HCT116 (cell line): Measurements from ENCODE around the gene MOK. TPM values are rescaled to one million over a fixed set of nuclear protein-coding genes. Genes with fewer than 3 reads are reported as not detected.

Experiments used
- ATAC-seq: fragments of 200-7000 bp; cut with Tn5 transposase; 2 replicates; pipeline ENCODE4 v1.9.1; 2020; ENCODE audit warnings: mild to moderate bottlenecking, moderate library complexity
- BruUV-seq: library from RNA; stranded (reverse); fragments of 400-500 nt; replicated peaks from 2 replicates; lab custom pipeline; 2021; lab: Mats Ljungman, UMichigan
- CTCF ChIA-PET: fragments of 300-600 bp; sonication (Branson Sonifier 250); formaldehyde crosslinking; loops from one replicate; lab custom pipeline; 2021; ENCODE audit warnings: antibody characterized with exemption; lab: Charles Lee
- POLR2A ChIA-PET: fragments of 300-600, 350-600 bp; sonication (Branson Sonifier 250); formaldehyde crosslinking; loops from one replicate; lab custom pipeline; 2021; ENCODE audit warnings: antibody characterized with exemption; lab: Charles Lee
- RAD21 ChIA-PET, 2 experiments: fragments of 300-600 bp; sonication (Branson Sonifier 250); formaldehyde crosslinking; loops; one replicate each; lab custom pipeline; 2023; ENCODE audit warnings: low total read pairs in 2 of 2; ENCODE audit not compliant: uncharacterized antibody in 2 of 2, unreplicated experiment in 2 of 2, low non-redundant PET in 1 of 2; lab: Charles Lee
- DNase-seq: peaks from one replicate; pipeline ENCODE4 v3.0.0-alpha.2; 2010; ENCODE audit warnings: low read depth, low spot score
- H2AFZ ChIP-seq: fragments of 200-600 bp; shearing (Covaris generic), sonication (generic); 2 replicates; pipeline ENCODE4 v1.6.1; 2017; ENCODE audit warnings: low read depth, mixed run types, mixed read lengths, antibody characterized with exemption, low read length; ENCODE audit not compliant: poor library complexity, severe bottlenecking
- H3K27ac ChIP-seq: 2 replicates; pipeline ENCODE4 v1.5.1; 2012; ENCODE audit warnings: low read depth, low read length
- H3K27me3 ChIP-seq: fragments of 200-600 bp; sonication (generic); 2 replicates; pipeline ENCODE4 v1.6.1; 2016; ENCODE audit warnings: mixed run types, low read length, mixed read lengths; ENCODE audit not compliant: insufficient read depth
- H3K36me3 ChIP-seq, 2 experiments: fragments of 200-500 bp in 1 of 2; fragments of 200-600 bp in 1 of 2; sonication (Bioruptor generic) in 1 of 2; sonication (generic) in 1 of 2; 2 replicates each; pipeline versions ENCODE4 v1.5.1 to v1.6.1; 2014 to 2016; ENCODE audit warnings: low read length in 2 of 2, inconsistent platforms in 1 of 2, mixed read lengths in 1 of 2, mixed run types in 1 of 2; ENCODE audit not compliant: insufficient read depth in 2 of 2, control insufficient read depth in 1 of 2
- H3K4me1 ChIP-seq, 2 experiments: fragments of 200-600 bp in 1 of 2; sonication (generic) in 1 of 2; 2 replicates each; pipeline versions ENCODE4 v1.5.1 to v1.6.1; 2012 to 2017; ENCODE audit warnings: low read length in 2 of 2, inconsistent platforms in 1 of 2, mild to moderate bottlenecking in 1 of 2, mixed read lengths in 1 of 2, mixed run types in 1 of 2, moderate library complexity in 1 of 2; ENCODE audit not compliant: insufficient read depth in 2 of 2, control insufficient read depth in 1 of 2
- H3K4me2 ChIP-seq: fragments of 200-600 bp; sonication (generic); 2 replicates; pipeline ENCODE4 v1.6.1; 2017; ENCODE audit warnings: mixed run types, low read length, mixed read lengths
- H3K4me3 ChIP-seq, 2 experiments: fragments of 200-600 bp in 1 of 2; sonication (generic) in 1 of 2; replicated peaks in 1 of 2; 2 replicates each; pipeline ENCODE4 v1.5.1; 2011 to 2016; ENCODE audit warnings: low read length in 2 of 2, control low read depth in 1 of 2, low read depth in 1 of 2, mild to moderate bottlenecking in 1 of 2, mixed read lengths in 1 of 2, mixed run types in 1 of 2
- H3K79me2 ChIP-seq: fragments of 200-600 bp; sonication (generic); 2 replicates; pipeline ENCODE4 v1.6.1; 2017; ENCODE audit warnings: mild to moderate bottlenecking, mixed run types, low read length, moderate library complexity, mixed read lengths; ENCODE audit not compliant: insufficient read depth
- H3K9ac ChIP-seq: fragments of 200-600 bp; sonication (generic); 2 replicates; pipeline ENCODE4 v1.6.1; 2016; ENCODE audit warnings: low read length, mixed read lengths
- H3K9me2 ChIP-seq: fragments of 200-600 bp; sonication (generic), shearing (Covaris generic); 2 replicates; pipeline ENCODE4 v1.6.1; 2017; ENCODE audit warnings: mixed run types, mild to moderate bottlenecking, moderate library complexity; ENCODE audit not compliant: insufficient read depth
- H3K9me3 ChIP-seq, 2 experiments: fragments of 200-500 bp in 1 of 2; fragments of 200-600 bp in 1 of 2; sonication (Bioruptor generic) in 1 of 2; sonication (generic) in 1 of 2; 2 replicates each; pipeline ENCODE4 v1.6.1; 2014 to 2017; ENCODE audit warnings: low read length in 2 of 2, mixed read lengths in 2 of 2, inconsistent platforms in 1 of 2, low read depth in 1 of 2, mild to moderate bottlenecking in 1 of 2, mixed run types in 1 of 2, moderate library complexity in 1 of 2; ENCODE audit not compliant: control insufficient read depth in 1 of 2, insufficient read depth in 1 of 2
- H4K20me1 ChIP-seq: fragments of 200-600 bp; sonication (generic), shearing (Covaris generic); 2 replicates; pipeline ENCODE4 v1.6.1; 2017; ENCODE audit warnings: mixed run types, mild to moderate bottlenecking, moderate library complexity; ENCODE audit not compliant: insufficient read depth
- ATF3 ChIP-seq: IDR thresholded peaks from 2 replicates; pipeline ENCODE4 v1.6.1; 2012
- CEBPB ChIP-seq: IDR thresholded peaks from 2 replicates; pipeline ENCODE4 v1.6.1; 2012; ENCODE audit warnings: low read depth
- CTCF ChIP-seq, 3 experiments: fragments of 200-600 bp in 1 of 3; sonication (generic) in 1 of 3; IDR thresholded peaks in 2 of 3; conservative IDR thresholded peaks in 1 of 3; 2 replicates each; pipeline ENCODE4 v1.5.1; 2012 to 2017; ENCODE audit warnings: low read depth in 2 of 3, low read length in 2 of 3, antibody characterized with exemption in 1 of 3, borderline replicate concordance in 1 of 3, control low read depth in 1 of 3, mild to moderate bottlenecking in 1 of 3, mixed read lengths in 1 of 3, mixed run types in 1 of 3, moderate library complexity in 1 of 3; ENCODE audit not compliant: insufficient read depth in 1 of 3
- EZH2 ChIP-seq: fragments of 200-600 bp; sonication (generic); IDR thresholded peaks from 2 replicates; pipeline ENCODE4 v1.6.1; 2017; ENCODE audit warnings: antibody characterized with exemption, mixed run types
- JUND ChIP-seq: IDR thresholded peaks from 2 replicates; pipeline ENCODE4 v1.6.1; 2012
- POLR2AphosphoS5 ChIP-seq: IDR thresholded peaks from 2 replicates; pipeline ENCODE4 v1.6.1; 2011; ENCODE audit warnings: mild to moderate bottlenecking, low read depth, low read length, moderate library complexity
- SP1 ChIP-seq: IDR thresholded peaks from 2 replicates; pipeline ENCODE4 v1.6.1; 2012; ENCODE audit warnings: low read depth
- TCF7L2 ChIP-seq: IDR thresholded peaks from 2 replicates; pipeline ENCODE4 v1.7.0; 2011; ENCODE audit warnings: borderline replicate concordance, inconsistent platforms; ENCODE audit not compliant: insufficient read depth, insufficient read length; ENCODE audit errors: extremely low read depth
- YY1 ChIP-seq: IDR thresholded peaks from 2 replicates; pipeline ENCODE4 v1.6.1; 2011; ENCODE audit warnings: low read length, low read depth, moderate library complexity, mild to moderate bottlenecking; ENCODE audit not compliant: insufficient replicate concordance; ENCODE audit errors: extremely low read depth
- ZBTB33 ChIP-seq: IDR thresholded peaks from 2 replicates; pipeline ENCODE4 v1.6.1; 2011; ENCODE audit warnings: mild to moderate bottlenecking, low read length, moderate library complexity; ENCODE audit not compliant: insufficient replicate concordance; ENCODE audit errors: extremely low read depth
- intact Hi-C: fragments of 100-400 bp; cut with micrococcal nuclease; formaldehyde crosslinking; loops from 2 replicates; pipeline ENCODE4 v1.10.0; 2022
- total RNA-seq: library from RNA; stranded (reverse); gene quantifications from one replicate; pipeline ENCODE4 v1.2.1, GENCODE V29; 2021; ENCODE audit not compliant: unreplicated experiment

The MOK gene
- total RNA-seq, 1 experiment from 2014 or later: 9.4 TPM

GRCh38 chr14:102319351-102320032, 14.5 kb upstream of the MOK start, which contains the start of gene ZNF839:
Gene ZNF839 (plus strand): TSS chr14:102319746. CDS start chr14:102319766, 20 bp downstream.
- ChIA-PET CTCF (no interaction called here), POLR2A (no interaction called here), RAD21 (interaction anchor here in 1 of 2 experiments (0.5 kb wide), 1 partner anchor 273 kb away, joined by 6 read pairs; no protein-coding TSS in a partner anchor)
- H3K36me3 ChIP-seq: no peaks in the 10 kb centered on the region
- peak; percentile 81 for DNase-seq
- peaks cover 19% of the 10 kb centered on the region for H3K79me2 ChIP-seq
- H2AFZ ChIP-seq: peak within 1 kb of the TSS; percentile 58
- TF ChIP-seq ZBTB33 (peak; percentile 89), POLR2AphosphoS5 (peak; percentile 76), YY1 (peak; percentile 95), CEBPB (no peak)
- H3K4me2 ChIP-seq: peak within 1 kb of the TSS; percentile 97
- peak within 1 kb of the TSS; percentile 91 to 96 for H3K4me3 ChIP-seq
- H3K9me2 ChIP-seq: no peaks in the 10 kb centered on the region
- peaks cover 36 to 63% of the 10 kb centered on the region in 2 experiments for H3K4me1 ChIP-seq
- peak within 1 kb of the TSS; percentile 93 for H3K9ac ChIP-seq
- intact Hi-C loops: no loop called here
- no peaks in the 10 kb centered on the region for H3K27me3 ChIP-seq
- H3K27ac ChIP-seq: peak within 1 kb of the TSS; percentile 77
- H4K20me1 ChIP-seq: no peaks in the 10 kb centered on the region
- no peaks in the 10 kb centered on the region for H3K9me3 ChIP-seq
- no TSS peak for BruUV-seq
- peak; percentile 68 for ATAC-seq

- intact Hi-C loops: no loop called here
- Histone ChIP-seq H3K9me3 (no peaks in the 10 kb centered on the region), H3K27ac (peak overlapping the region; percentile 77), H3K4me2 (peak overlapping the region; percentile 97), H3K9ac (peak overlapping the region; percentile 93), H3K4me1 (peaks cover 37 to 70% of the 10 kb centered on the region in 2 experiments), H3K79me2 (peaks cover 19% of the 10 kb centered on the region), H3K4me3 (peak overlapping the region; percentile 91 to 96), H4K20me1 (no peaks in the 10 kb centered on the region), H3K36me3 (no peaks in the 10 kb centered on the region), H3K9me2 (no peaks in the 10 kb centered on the region), H2AFZ (peak overlapping the region; percentile 58), H3K27me3 (no peaks in the 10 kb centered on the region)
- DNase-seq (no peak), ATAC-seq (no peak)
- BruUV-seq: no TSS peak
- ChIA-PET RAD21 (interaction anchor here in 1 of 2 experiments (0.5 kb wide), 1 partner anchor 272 kb away, joined by 6 read pairs; no protein-coding TSS in a partner anchor), POLR2A (no interaction called here), CTCF (no interaction called here)
- TF ChIP-seq JUND: no peak
- TF ChIP-seq TCF7L2: no peak
- no peak for TF ChIP-seq ATF3
- no peak for TF ChIP-seq SP1
- no peak for TF ChIP-seq CTCF (IDR thresholded peaks at IDR 0.05 in 2 of 3, conservative IDR thresholded peaks at IDR 0.05 in 1 of 3; ENCODE audit: borderline replicate concordance in 1 of 3, insufficient read depth in 1 of 3, low read depth in 2 of 3, low read length in 2 of 3)
- no peak for TF ChIP-seq YY1
- TF ChIP-seq EZH2: no peak
- no peak for TF ChIP-seq ZBTB33
Observed at GRCh38 chr14:102318781-102319276, 13.9 kb upstream of the MOK start.
